ENCODE measurements around the gene FES. TPM values are rescaled to one million over a fixed set of nuclear protein-coding genes. Genes with fewer than 3 reads are reported as not detected.
A peak's percentile ranks its signal among the peaks of the same experiment; 100 is the strongest.

Gene FES
- 30.9 TPM for polyA plus RNA-seq (2013, experiment 1 of 2)
- 24.3 TPM for polyA plus RNA-seq (2013, experiment 2 of 2)

- peak within 1 kb of the TSS; percentile 76 for H3K27ac ChIP-seq (ENCODE audit: low read depth, low read length, severe bottlenecking)
- H3K9me3 ChIP-seq (ENCODE audit: control insufficient read depth, low read length) = no peaks in the 10 kb centered on the region
- H3K36me3 ChIP-seq (ENCODE audit: control insufficient read depth, insufficient read depth, low read length) = peaks cover 48% of the 10 kb centered on the region
- peak within 1 kb of the TSS; percentile 45 for H3K4me3 ChIP-seq (ENCODE audit: extremely low read depth, insufficient read depth, low read length, poor library complexity, severe bottlenecking)
- 18 to 19% methylated on average over 22 to 46 of the region's 58 CpGs for WGBS, 2 experiments (ENCODE audit: insufficient coverage in 2 of 2)
- H3K4me1 ChIP-seq (ENCODE audit: control insufficient read depth, insufficient read depth, low read length, poor library complexity, severe bottlenecking) = peaks cover 21% of the 10 kb centered on the region
Measured at GRCh38 chr15:90883976-90884718, at the start of gene FES. TSS of gene FES (plus strand) at chr15:90884504. CDS start at chr15:90885046, 542 bp downstream.

GRCh38 chr15:90834626-90835025, 49.7 kb upstream of the FES start:
- Histone ChIP-seq H3K4me1 (ENCODE audit: control insufficient read depth, insufficient read depth, low read length, poor library complexity, severe bottlenecking) (peaks cover 19% of the 10 kb centered on the region), H3K36me3 (ENCODE audit: control insufficient read depth, insufficient read depth, low read length) (no peaks in the 10 kb centered on the region), H3K9me3 (ENCODE audit: control insufficient read depth, low read length) (no peaks in the 10 kb centered on the region), H3K27ac (ENCODE audit: low read depth, low read length, severe bottlenecking) (no peak overlapping the region), H3K4me3 (ENCODE audit: extremely low read depth, insufficient read depth, low read length, poor library complexity, severe bottlenecking) (no peak overlapping the region)
- WGBS, 2 experiments (ENCODE audit: insufficient coverage in 2 of 2) = 79 to 81% methylated on average over 3 to 4 of the region's 5 CpGs

GRCh38 chr15:90836296-90836871, 47.9 kb upstream of the FES start:
- WGBS, 2 experiments (ENCODE audit: insufficient coverage in 2 of 2) = 68 to 81% methylated on average over 4 to 6 of the region's 7 CpGs
- H3K27ac ChIP-seq (ENCODE audit: low read depth, low read length, severe bottlenecking) = peak overlapping the region; percentile 80
- peaks cover 31% of the 10 kb centered on the region for H3K4me1 ChIP-seq (ENCODE audit: control insufficient read depth, insufficient read depth, low read length, poor library complexity, severe bottlenecking)

GRCh38 chr15:90837094-90837493, 47.2 kb upstream of the FES start:
- Histone ChIP-seq H3K4me3 (ENCODE audit: extremely low read depth, insufficient read depth, low read length, poor library complexity, severe bottlenecking) (no peak overlapping the region), H3K4me1 (ENCODE audit: control insufficient read depth, insufficient read depth, low read length, poor library complexity, severe bottlenecking) (peaks cover 31% of the 10 kb centered on the region), H3K36me3 (ENCODE audit: control insufficient read depth, insufficient read depth, low read length) (no peaks in the 10 kb centered on the region), H3K27ac (ENCODE audit: low read depth, low read length, severe bottlenecking) (peak overlapping the region; percentile 10), H3K9me3 (ENCODE audit: control insufficient read depth, low read length) (no peaks in the 10 kb centered on the region)
- 94 to 98% methylated on average over 11 of the region's 11 CpGs for WGBS, 2 experiments (ENCODE audit: insufficient coverage in 2 of 2)

More at GRCh38 chr15:90836296-90836871, 47.9 kb upstream of the FES start:
- H3K4me3 ChIP-seq (ENCODE audit: extremely low read depth, insufficient read depth, low read length, poor library complexity, severe bottlenecking) = no peak overlapping the region
- no peaks in the 10 kb centered on the region for H3K36me3 ChIP-seq (ENCODE audit: control insufficient read depth, insufficient read depth, low read length)
- no peaks in the 10 kb centered on the region for H3K9me3 ChIP-seq (ENCODE audit: control insufficient read depth, low read length)

- no peak overlapping the region for H3K27ac ChIP-seq (ENCODE audit: low read depth, low read length, severe bottlenecking)
- H3K4me1 ChIP-seq (ENCODE audit: control insufficient read depth, insufficient read depth, low read length, poor library complexity, severe bottlenecking) = peaks cover 31% of the 10 kb centered on the region
- H3K9me3 ChIP-seq (ENCODE audit: control insufficient read depth, low read length) = no peaks in the 10 kb centered on the region
- H3K4me3 ChIP-seq (ENCODE audit: extremely low read depth, insufficient read depth, low read length, poor library complexity, severe bottlenecking) = no peak overlapping the region
- WGBS, 2 experiments (ENCODE audit: insufficient coverage in 2 of 2) = 93 to 95% methylated on average over 12 of the region's 15 CpGs
- H3K36me3 ChIP-seq (ENCODE audit: control insufficient read depth, insufficient read depth, low read length) = no peaks in the 10 kb centered on the region
Measured at GRCh38 chr15:90838139-90838538, 46.2 kb upstream of the FES start.

- 96 to 98% methylated on average over 14 to 15 of the region's 15 CpGs for WGBS, 2 experiments (ENCODE audit: insufficient coverage in 2 of 2)
- no peaks in the 10 kb centered on the region for H3K9me3 ChIP-seq (ENCODE audit: control insufficient read depth, low read length)
- H3K4me1 ChIP-seq (ENCODE audit: control insufficient read depth, insufficient read depth, low read length, poor library complexity, severe bottlenecking) = peaks cover 31% of the 10 kb centered on the region
- H3K27ac ChIP-seq (ENCODE audit: low read depth, low read length, severe bottlenecking) = no peak overlapping the region
- no peak overlapping the region for H3K4me3 ChIP-seq (ENCODE audit: extremely low read depth, insufficient read depth, low read length, poor library complexity, severe bottlenecking)
- H3K36me3 ChIP-seq (ENCODE audit: control insufficient read depth, insufficient read depth, low read length) = no peaks in the 10 kb centered on the region
Measured at GRCh38 chr15:90838544-90838943, 45.8 kb upstream of the FES start.

GRCh38 chr15:90839187-90840071, 44.9 kb upstream of the FES start:
- peaks cover 31% of the 10 kb centered on the region for H3K4me1 ChIP-seq (ENCODE audit: control insufficient read depth, insufficient read depth, low read length, poor library complexity, severe bottlenecking)
- H3K27ac ChIP-seq (ENCODE audit: low read depth, low read length, severe bottlenecking) = peak overlapping the region; percentile 30
- no peaks in the 10 kb centered on the region for H3K9me3 ChIP-seq (ENCODE audit: control insufficient read depth, low read length)
- no peaks in the 10 kb centered on the region for H3K36me3 ChIP-seq (ENCODE audit: control insufficient read depth, insufficient read depth, low read length)
- no peak overlapping the region for H3K4me3 ChIP-seq (ENCODE audit: extremely low read depth, insufficient read depth, low read length, poor library complexity, severe bottlenecking)
- 37 to 46% methylated on average over 10 to 14 of the region's 19 CpGs for WGBS, 2 experiments (ENCODE audit: insufficient coverage in 2 of 2)

GRCh38 chr15:90840157-90840855, 44.0 kb upstream of the FES start:
- Histone ChIP-seq H3K4me3 (ENCODE audit: extremely low read depth, insufficient read depth, low read length, poor library complexity, severe bottlenecking) (no peak overlapping the region), H3K9me3 (ENCODE audit: control insufficient read depth, low read length) (no peaks in the 10 kb centered on the region), H3K27ac (ENCODE audit: low read depth, low read length, severe bottlenecking) (peak overlapping the region; percentile 77), H3K36me3 (ENCODE audit: control insufficient read depth, insufficient read depth, low read length) (no peaks in the 10 kb centered on the region), H3K4me1 (ENCODE audit: control insufficient read depth, insufficient read depth, low read length, poor library complexity, severe bottlenecking) (peaks cover 34% of the 10 kb centered on the region)
- 88 to 91% methylated on average over 15 to 16 of the region's 18 CpGs for WGBS, 2 experiments (ENCODE audit: insufficient coverage in 2 of 2)

- H3K4me1 ChIP-seq (ENCODE audit: control insufficient read depth, insufficient read depth, low read length, poor library complexity, severe bottlenecking) = peaks cover 39% of the 10 kb centered on the region
- peak overlapping the region; percentile 77 for H3K27ac ChIP-seq (ENCODE audit: low read depth, low read length, severe bottlenecking)
- H3K9me3 ChIP-seq (ENCODE audit: control insufficient read depth, low read length) = no peaks in the 10 kb centered on the region
- no peak overlapping the region for H3K4me3 ChIP-seq (ENCODE audit: extremely low read depth, insufficient read depth, low read length, poor library complexity, severe bottlenecking)
- WGBS, 2 experiments (ENCODE audit: insufficient coverage in 2 of 2) = 85 to 90% methylated on average over 1 to 2 of the region's 8 CpGs
- H3K36me3 ChIP-seq (ENCODE audit: control insufficient read depth, insufficient read depth, low read length) = no peaks in the 10 kb centered on the region
Measured at GRCh38 chr15:90840954-90841353, 43.4 kb upstream of the FES start.

GRCh38 chr15:90844696-90845095, 39.6 kb upstream of the FES start:
- H3K4me3 ChIP-seq (ENCODE audit: extremely low read depth, insufficient read depth, low read length, poor library complexity, severe bottlenecking) = no peak overlapping the region
- peaks cover 24% of the 10 kb centered on the region for H3K4me1 ChIP-seq (ENCODE audit: control insufficient read depth, insufficient read depth, low read length, poor library complexity, severe bottlenecking)
- no peaks in the 10 kb centered on the region for H3K9me3 ChIP-seq (ENCODE audit: control insufficient read depth, low read length)
- H3K36me3 ChIP-seq (ENCODE audit: control insufficient read depth, insufficient read depth, low read length) = no peaks in the 10 kb centered on the region
- WGBS, 2 experiments (ENCODE audit: insufficient coverage in 2 of 2) = 85 to 96% methylated on average over 4 to 5 of the region's 5 CpGs
- peak overlapping the region; percentile 59 for H3K27ac ChIP-seq (ENCODE audit: low read depth, low read length, severe bottlenecking)

Measured in mesodermal cell (in vitro differentiated cells).